ENCODE measurements around the gene BLTP1.

- TF ChIP-seq, protein P1, sequence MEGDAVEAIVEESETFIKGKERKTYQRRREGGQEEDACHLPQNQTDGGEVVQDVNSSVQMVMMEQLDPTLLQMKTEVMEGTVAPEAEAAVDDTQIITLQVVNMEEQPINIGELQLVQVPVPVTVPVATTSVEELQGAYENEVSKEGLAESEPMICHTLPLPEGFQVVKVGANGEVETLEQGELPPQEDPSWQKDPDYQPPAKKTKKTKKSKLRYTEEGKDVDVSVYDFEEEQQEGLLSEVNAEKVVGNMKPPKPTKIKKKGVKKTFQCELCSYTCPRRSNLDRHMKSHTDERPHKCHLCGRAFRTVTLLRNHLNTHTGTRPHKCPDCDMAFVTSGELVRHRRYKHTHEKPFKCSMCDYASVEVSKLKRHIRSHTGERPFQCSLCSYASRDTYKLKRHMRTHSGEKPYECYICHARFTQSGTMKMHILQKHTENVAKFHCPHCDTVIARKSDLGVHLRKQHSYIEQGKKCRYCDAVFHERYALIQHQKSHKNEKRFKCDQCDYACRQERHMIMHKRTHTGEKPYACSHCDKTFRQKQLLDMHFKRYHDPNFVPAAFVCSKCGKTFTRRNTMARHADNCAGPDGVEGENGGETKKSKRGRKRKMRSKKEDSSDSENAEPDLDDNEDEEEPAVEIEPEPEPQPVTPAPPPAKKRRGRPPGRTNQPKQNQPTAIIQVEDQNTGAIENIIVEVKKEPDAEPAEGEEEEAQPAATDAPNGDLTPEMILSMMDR (conservative IDR thresholded peaks at IDR 0.05; ENCODE audit: low read length), result no peak
- no peak for TF ChIP-seq EZH2phosphoT487 (IDR thresholded peaks at IDR 0.05; ENCODE audit: borderline replicate concordance, low read depth, low read length)
These were observed 20.5 kb upstream of the BLTP1 start for GRCh38 chr4:122131562-122132157.
